ENCODE measurements around the gene EPB41L3.

Gene EPB41L3

GRCh38 chr18:5543773-5544389, at the start of gene EPB41L3:
EPB41L3 (minus strand) TSS chr18:5543997; CDS start chr18:5489183, 54,814 bp downstream.
- peak; percentile 5 for DNase-seq (ENCODE audit: low read depth)

- no peak for DNase-seq (ENCODE audit: low read depth)
Observed at GRCh38 chr18:5588529-5588928, 44.7 kb upstream of the EPB41L3 start.

- no peak for DNase-seq (ENCODE audit: low read depth)
Observed at GRCh38 chr18:5585653-5586052, 41.9 kb upstream of the EPB41L3 start.

GRCh38 chr18:5584746-5585417, 41.1 kb upstream of the EPB41L3 start:
- DNase-seq (ENCODE audit: low read depth): peak; percentile 26

- peak; percentile 15 for DNase-seq (ENCODE audit: low read depth)
Observed at GRCh38 chr18:5582849-5583681, 39.3 kb upstream of the EPB41L3 start.

GRCh38 chr18:5582076-5582475, 38.3 kb upstream of the EPB41L3 start:
- peak; percentile 17 for DNase-seq (ENCODE audit: low read depth)

GRCh38 chr18:5574843-5575242, 31.0 kb upstream of the EPB41L3 start:
- DNase-seq (ENCODE audit: low read depth): no peak

GRCh38 chr18:5571666-5572065, 27.9 kb upstream of the EPB41L3 start:
- DNase-seq (ENCODE audit: low read depth): no peak

- peak; percentile 28 for DNase-seq (ENCODE audit: low read depth)
Observed at GRCh38 chr18:5570613-5571012, 26.8 kb upstream of the EPB41L3 start.

- no peak for DNase-seq (ENCODE audit: low read depth)
Observed at GRCh38 chr18:5568416-5568815, 24.6 kb upstream of the EPB41L3 start.

- no peak for DNase-seq (ENCODE audit: low read depth)
Observed at GRCh38 chr18:5558851-5559250, 15.1 kb upstream of the EPB41L3 start.

- DNase-seq (ENCODE audit: low read depth): peak; percentile 5
Observed at GRCh38 chr18:5556310-5556974, 12.6 kb upstream of the EPB41L3 start.

GRCh38 chr18:5554629-5555028, 10.8 kb upstream of the EPB41L3 start:
- no peak for DNase-seq (ENCODE audit: low read depth)

- DNase-seq (ENCODE audit: low read depth): peak; percentile 25
Observed at GRCh38 chr18:5546660-5547059, 2.9 kb upstream of the EPB41L3 start.

GRCh38 chr18:5543036-5543680, 639 bp downstream of the EPB41L3 start:
- DNase-seq (ENCODE audit: low read depth): no peak

- DNase-seq (ENCODE audit: low read depth): no peak
Observed at GRCh38 chr18:5542515-5543035, 1.2 kb downstream of the EPB41L3 start.

GRCh38 chr18:5541644-5542043, 2.2 kb downstream of the EPB41L3 start:
- DNase-seq (ENCODE audit: low read depth): no peak

- DNase-seq (ENCODE audit: low read depth): no peak
Observed at GRCh38 chr18:5539391-5539790, 4.4 kb downstream of the EPB41L3 start.

- DNase-seq (ENCODE audit: low read depth): no peak
Observed at GRCh38 chr18:5538544-5538943, 5.3 kb downstream of the EPB41L3 start.

GRCh38 chr18:5537860-5538259, 5.9 kb downstream of the EPB41L3 start:
- DNase-seq (ENCODE audit: low read depth): no peak

GRCh38 chr18:5534845-5535244, 9.0 kb downstream of the EPB41L3 start:
- no peak for DNase-seq (ENCODE audit: low read depth)

GRCh38 chr18:5532066-5532465, 11.7 kb downstream of the EPB41L3 start:
- DNase-seq (ENCODE audit: low read depth): no peak
